Measurements from ENCODE around the gene SLC4A5.

SLC4A5 gene, protein sequence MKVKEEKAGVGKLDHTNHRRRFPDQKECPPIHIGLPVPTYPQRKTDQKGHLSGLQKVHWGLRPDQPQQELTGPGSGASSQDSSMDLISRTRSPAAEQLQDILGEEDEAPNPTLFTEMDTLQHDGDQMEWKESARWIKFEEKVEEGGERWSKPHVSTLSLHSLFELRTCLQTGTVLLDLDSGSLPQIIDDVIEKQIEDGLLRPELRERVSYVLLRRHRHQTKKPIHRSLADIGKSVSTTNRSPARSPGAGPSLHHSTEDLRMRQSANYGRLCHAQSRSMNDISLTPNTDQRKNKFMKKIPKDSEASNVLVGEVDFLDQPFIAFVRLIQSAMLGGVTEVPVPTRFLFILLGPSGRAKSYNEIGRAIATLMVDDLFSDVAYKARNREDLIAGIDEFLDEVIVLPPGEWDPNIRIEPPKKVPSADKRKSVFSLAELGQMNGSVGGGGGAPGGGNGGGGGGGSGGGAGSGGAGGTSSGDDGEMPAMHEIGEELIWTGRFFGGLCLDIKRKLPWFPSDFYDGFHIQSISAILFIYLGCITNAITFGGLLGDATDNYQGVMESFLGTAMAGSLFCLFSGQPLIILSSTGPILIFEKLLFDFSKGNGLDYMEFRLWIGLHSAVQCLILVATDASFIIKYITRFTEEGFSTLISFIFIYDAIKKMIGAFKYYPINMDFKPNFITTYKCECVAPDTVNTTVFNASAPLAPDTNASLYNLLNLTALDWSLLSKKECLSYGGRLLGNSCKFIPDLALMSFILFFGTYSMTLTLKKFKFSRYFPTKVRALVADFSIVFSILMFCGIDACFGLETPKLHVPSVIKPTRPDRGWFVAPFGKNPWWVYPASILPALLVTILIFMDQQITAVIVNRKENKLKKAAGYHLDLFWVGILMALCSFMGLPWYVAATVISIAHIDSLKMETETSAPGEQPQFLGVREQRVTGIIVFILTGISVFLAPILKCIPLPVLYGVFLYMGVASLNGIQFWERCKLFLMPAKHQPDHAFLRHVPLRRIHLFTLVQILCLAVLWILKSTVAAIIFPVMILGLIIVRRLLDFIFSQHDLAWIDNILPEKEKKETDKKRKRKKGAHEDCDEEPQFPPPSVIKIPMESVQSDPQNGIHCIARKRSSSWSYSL
- 1.3 to 4.8 (median 3.4) reads per million in 4 experiments for total RNA-seq

DNA sequence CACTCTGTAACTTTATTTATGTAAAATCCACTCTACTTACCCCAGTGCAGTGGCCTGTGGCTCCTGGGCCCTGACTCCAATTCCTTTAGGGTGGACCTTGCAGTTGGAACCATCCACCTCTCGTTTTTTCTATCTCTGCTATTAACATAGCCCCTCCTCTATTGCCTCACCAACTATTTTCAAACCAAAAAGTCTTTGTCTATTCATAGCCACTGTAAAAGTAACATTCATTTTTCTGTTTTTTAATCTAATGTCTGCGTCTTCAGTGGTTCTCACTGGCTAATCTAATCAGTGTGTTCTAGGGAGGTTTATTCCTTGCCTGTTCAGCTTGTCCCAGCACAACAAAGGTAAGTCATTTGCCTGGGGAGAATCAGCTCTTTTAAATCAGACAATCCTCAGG lies at the start of gene SLC4A5:
TSS of gene SLC4A5 (minus strand) at position 101 of the 400 bp plus-strand sequence. CDS start 28,393 bp downstream, outside the sequence.
- DNase-seq: no peak

DNA sequence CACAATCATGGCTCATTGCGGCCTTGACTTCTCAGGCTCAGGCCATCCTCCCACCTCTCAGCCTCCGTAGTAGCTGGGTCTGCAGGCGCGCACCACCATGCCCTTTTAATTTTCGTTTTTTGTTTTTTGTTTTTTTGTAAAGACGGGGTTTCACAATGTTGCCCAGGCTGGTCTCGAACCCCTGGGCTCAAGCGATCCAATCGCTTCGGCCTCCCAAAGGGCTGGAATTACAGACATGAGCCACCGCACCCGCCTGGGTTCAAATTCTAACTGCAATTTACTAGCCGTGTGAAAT lies 49.2 kb upstream of the SLC4A5 start:
- DNase-seq: no peak

DNA sequence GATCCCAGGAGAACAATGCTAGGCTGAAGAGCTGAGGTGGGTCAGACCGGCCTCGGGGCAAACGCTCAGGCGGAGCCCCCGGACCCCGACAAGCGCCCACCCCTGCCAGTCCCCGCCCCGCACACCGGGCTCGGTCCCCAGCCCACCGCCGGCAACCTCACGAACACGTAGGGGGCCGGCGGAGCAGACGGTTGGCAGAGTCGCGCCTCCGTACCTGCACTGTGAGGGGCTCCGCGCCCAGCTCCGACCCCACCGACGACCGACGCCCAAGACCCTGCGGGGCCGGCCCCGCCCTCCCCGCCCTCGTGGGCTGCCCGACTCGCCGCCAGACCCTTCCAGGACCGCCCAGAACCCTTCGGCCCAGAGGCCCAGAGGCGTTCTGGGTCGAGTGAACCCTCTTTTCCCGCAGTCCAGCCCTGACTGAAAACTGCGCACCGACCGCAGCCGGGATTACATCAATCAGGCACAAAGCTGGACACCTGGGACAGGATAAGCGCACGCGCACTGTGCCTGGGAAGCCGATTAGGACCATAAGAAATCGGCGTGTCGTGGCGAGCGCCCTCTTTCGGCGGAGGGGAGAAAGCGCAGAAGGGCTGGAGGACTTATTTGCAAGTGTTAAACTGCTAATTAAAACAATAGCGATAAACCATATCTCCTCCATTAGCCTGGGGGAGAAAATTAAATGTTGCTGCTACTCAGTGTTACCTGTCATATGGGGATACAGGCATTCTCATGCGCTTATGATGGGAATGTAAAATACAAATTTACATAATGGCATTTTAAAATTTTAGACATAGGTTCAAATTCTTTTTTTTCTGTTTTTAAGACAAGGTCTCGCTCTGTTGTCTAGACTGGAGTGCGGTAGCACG lies 48.6 kb upstream of the SLC4A5 start:
- peak; percentile 96 for DNase-seq

DNA sequence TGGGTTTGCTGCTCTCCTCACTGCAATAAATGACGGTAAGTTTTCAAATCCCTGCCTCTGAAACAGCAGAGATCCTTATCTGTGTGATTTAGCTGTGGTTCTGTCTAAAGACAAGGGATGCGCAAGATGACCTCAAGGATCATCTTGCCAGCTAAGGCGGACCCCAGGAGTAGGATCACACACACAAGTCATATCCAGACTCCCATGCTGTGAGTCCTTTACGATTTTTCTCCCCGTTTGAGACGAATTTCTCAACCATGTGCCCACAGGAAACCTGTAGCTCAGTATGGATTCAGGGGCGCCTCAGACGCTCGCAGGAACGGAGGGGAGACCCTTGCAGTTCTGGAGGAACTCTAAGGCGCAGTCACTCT lies 48.0 kb upstream of the SLC4A5 start:
- DNase-seq: peak; percentile 33

DNA sequence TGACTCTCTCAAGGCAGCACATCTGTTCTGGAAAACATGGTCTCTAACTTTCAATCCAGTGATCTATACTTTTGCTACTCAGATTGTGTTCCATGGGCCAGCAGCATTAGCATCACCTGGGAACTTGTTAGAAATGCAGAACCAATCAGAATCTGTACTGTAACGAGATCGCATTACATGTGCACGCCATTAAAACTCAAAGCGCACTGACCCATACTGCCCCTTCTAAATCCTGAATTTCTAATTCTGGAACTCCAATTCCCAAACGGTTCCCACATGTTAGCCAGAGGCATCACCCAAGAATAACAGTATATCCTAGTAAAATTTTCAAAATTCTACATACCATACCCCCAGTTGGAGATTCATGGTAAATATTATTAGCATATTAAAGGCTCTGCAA lies 47.4 kb upstream of the SLC4A5 start:
- no peak for DNase-seq

DNA sequence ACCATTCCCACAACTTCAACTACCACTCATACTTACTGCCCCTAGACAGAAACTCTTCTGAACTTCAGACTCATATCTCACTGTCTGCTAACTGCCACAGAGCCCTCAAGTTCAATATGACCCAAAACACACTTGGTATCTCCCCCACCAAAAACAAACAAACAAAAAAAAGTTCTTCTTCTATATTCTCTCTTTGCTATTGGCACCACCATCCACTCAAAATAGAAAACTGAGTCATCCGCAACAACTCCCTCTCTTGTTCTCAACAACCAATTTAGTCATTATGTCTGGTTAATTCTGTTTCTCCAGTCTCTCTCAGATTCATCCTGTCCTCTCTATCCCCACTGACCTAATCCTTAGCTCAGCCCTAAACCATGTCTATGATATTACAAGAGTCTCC lies 44.1 kb upstream of the SLC4A5 start:
- DNase-seq: no peak

DNA sequence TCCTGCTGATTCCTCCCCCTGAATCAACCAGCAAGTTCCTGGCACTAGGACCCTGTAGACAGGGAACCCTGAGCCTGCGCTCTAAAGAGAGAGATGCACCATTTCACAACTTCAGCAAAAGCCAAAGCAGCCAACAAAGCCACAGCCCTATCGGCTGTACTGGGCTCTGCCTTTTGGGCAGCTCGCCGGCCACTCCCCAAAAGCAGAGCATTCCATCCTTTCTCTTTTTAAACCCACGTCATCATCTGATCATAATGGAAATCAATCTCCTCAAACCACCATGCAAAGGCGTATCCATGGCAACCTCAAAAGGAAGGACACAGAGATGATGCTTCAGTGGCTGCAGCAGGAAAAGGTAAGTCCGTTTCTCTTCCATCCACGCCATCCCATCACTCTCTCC lies 42.2 kb upstream of the SLC4A5 start:
- DNase-seq: no peak

DNA sequence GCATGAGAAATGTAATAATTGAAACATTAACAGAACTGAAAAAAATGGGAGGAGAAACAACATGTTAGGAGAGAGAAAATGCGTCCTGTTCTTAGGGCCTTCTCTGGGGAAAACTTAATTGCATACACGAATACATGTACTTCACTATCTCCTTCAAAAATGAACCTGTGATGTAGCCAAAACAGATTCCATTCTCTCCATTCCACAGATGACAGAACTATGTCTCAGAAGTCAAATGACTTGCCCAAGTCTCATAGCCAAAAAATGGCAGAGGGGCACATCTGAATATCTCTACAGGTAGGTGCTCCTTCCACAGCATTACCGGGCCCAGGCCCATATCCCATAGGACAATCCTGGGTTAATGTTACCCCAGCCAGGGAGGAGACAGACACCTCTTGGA lies 40.8 kb upstream of the SLC4A5 start:
- DNase-seq: no peak

DNA sequence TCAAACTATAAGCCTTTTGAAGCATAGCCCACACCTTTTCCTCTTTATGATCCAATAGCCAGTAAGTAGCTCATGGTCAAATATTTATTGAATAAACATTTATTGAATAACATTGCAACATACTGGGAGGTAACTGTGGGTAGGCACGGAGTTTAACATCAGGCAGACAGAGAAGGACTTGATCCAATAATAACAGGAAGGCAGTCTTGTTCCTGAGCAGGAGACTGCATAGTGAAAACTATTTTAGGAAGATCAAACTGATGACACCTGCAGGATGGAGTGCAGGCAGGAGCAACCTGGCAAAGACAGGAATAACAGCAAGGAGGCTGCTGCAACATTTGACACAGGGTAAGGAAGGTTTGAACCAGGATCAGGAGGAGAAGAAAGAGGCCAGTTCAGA lies 40.0 kb upstream of the SLC4A5 start:
- DNase-seq: no peak

DNA sequence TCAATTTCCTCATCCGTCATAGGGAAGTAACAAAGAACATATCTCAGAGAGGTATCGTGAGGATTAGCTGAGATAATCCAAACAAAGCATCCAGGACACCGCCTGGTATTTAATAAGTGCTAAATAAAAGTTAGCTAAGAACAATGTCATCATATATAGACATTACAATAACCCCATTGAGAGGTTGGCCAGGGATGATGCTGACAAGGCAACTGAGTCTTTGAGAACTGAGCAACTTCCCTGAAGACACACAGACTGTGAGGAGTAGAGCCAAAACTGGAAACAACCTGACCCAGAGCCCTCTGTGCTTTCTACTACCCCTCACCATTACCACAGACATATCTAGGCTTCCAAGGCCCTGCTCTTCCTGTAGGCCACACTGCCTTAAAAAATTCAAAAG lies 38.5 kb upstream of the SLC4A5 start:
- DNase-seq: no peak

DNA sequence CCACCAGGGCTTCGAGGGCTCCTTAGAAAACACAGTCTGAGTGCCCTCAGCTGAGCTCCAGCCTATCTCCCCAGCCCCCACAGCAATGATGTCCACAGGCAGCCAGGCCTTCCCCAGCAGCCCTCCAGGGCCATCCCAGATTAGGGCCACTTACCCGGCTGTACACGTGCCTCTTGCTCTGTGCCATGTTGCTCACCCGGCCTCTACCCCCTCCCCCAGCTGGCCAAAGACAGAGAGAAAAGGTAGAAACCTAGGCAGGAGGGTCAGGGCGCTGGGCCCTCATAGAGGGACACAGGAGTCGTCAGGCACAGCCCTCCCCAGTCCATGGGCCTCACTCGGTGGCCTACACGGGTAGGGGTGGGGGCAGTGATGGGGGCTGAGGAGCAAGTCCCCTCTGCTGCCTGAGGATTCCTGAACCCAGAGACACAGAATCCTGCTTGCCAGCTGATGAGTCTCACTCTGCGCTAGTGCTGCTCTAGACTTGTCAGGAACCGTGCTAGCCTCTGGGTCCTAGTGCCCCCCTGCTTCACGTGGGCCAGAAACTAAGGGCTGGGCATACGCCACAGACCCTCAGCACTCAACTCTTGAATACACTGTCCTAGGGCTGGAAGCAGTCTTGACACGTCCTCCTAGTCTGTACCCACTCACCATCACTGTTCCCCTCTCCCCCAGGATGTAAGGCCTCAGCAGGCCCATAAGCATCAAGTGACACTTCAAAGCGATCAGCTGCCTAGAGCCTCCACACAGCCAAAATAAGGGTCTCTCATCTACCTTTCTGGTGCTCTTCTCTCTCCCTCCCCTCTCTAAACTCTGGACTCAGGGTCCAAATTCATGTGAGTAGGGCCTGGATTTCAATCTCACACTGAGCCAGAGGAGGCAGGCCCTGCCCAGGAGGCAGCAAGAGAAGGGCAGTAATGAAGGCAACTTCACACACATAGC lies 36.9 kb upstream of the SLC4A5 start, which contains the start of gene DCTN1:
TSS of gene DCTN1 (minus strand) at position 461 of the 939 bp plus-strand sequence. CDS start at position 187, 274 bp downstream.
- no peak for DNase-seq

DNA sequence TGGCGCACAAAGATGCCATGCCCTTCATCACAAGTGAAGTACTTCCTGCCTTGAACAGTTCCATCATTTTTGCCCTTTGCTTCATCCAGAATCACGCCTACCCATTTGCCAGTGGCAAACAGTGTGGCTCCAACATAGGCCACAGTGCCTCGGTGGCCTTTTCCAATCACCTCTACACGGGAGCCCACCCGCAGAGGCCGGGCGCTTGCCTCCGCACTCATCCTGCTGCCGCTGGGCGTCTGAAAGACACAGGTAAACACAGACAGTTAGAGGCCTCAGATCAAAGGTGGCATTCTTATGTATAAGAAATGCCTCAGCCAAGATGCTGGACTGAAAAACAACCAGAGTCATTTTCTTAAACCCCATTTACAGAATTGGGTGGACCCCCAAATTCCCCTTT lies 34.8 kb upstream of the SLC4A5 start:
- no peak for DNase-seq

DNA sequence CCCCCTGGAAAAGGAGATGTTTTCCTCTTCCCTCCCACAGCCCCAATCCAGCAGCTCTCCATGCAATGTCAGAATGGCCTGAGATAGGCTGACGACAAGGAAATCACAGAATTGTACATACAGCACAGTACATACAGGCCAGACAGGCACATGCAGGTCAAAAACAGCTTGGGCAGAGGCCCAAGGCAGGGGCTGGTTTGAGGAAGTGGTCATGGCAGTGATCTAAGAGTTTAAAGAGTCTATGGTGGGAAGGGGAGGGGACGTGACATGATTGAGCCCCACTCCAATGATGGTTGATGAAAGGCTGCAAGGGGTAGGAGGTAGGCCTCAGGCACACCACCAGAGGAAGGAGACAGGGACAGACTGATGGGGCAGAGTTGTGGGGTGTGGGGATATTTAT lies 32.6 kb upstream of the SLC4A5 start:
- DNase-seq: no peak

DNA sequence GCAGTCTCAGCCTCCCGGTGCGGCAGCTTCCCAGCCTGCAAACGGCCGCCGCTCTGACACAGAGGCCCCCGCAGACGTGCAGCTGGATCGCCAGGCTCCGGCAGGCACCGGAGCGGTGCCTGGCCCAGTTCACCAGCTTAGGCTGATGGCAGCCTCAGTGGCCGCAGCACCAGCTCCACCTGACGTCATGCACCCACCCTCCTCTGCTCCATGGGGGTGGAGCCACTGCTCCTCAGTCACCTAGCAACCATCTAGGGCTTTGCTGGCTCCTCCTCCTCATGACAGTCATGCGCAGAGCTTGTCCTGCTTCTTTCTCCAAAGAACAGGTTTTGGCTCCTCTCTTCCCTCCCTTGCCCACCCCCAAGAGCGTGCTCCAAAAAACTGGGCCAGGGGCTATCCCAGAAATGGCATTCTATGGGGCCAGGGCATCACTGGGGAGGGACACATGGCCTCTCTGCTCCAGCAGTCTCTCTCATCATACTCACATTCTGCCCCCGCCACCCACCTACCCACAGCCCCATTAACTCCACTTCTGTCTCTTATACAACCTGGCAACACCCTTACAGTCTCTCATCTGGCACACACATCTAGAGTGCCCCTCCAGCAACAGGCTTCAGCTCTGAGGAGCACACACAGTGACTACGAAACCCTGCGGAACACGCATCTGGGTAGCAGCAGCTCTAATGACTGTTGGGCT lies 31.4 kb upstream of the SLC4A5 start:
- no peak for DNase-seq

DNA sequence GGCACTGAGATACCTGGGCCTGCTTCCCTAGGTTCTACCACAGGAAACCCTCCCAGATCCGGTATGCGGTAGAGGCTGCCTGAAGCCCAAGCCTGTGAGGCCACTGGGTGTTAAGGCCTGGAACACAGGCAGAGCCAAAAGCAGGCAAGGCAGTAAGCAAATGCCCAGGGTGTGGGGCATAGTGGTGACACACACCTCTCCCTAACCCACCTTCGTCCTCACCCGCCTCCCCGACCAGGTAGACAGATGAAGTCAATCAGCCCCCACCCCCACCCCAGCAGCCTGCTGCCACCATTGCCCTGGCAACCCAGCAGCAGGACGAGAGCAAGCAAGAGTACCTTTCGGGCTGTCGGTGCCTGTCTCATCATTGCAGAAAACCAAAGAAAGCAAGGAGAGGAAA lies 30.8 kb upstream of the SLC4A5 start:
- DNase-seq: no peak

DNA sequence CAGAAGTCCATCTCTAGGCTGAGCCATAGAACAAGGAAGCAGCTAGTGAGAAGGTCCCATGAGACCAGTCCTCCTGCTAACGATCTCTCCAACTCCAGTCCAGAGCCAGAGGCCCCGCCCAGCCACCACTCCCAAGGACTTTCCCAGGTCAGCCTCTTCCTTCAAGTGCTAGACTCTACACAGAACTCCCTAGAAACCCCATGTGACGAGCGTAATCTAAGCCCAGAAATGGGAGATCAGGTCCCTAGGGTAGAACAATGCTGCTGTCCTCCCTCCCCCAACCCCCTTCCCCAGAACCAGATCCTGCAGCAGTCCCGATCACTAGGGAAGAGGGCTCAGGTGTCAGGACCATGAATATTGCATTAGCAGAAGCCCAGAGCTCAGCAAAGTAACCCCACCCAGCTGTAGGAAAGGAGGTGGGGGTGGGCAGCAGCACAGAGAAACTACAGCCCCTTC lies 30.0 kb upstream of the SLC4A5 start:
- DNase-seq: no peak

DNA sequence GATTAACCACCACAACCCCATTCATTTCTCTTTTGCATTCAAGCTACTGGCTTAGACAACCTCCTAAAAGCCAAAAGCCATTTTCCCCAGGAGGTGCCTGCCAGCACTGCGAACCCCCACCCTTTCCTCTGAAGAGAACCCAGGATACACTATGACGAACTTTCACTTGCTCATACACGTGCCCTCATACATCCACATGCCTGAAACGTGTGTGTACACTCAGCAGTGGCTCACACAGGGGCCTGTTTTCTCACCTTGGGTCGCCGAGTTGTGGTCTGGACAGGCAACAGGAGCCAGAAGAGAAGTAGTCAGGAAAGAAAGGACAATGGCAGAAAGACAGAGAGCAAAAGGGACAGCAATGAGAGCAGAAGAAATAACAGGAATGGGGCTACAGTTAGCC lies 29.5 kb upstream of the SLC4A5 start:
- no peak for DNase-seq

DNA sequence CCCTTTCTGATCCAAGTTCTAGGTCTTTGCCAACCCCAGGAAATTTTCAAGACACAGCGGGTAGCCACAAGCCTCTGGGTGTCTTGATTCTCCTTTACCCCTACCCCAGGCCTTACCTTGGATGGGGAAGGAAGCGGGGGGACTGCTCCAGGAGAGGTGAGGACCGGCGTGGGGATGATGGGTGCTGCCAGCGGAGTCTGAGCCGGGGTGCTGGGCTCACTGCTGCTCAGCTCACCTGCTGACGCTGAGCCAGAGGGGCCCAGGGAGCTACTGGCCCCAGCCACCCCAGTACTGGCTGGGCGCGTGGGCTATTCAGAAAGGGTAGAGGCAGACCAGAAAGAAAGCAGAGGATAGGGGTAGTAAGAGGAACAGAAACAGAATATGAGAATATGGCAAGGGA lies 28.2 kb upstream of the SLC4A5 start:
- DNase-seq: no peak

DNA sequence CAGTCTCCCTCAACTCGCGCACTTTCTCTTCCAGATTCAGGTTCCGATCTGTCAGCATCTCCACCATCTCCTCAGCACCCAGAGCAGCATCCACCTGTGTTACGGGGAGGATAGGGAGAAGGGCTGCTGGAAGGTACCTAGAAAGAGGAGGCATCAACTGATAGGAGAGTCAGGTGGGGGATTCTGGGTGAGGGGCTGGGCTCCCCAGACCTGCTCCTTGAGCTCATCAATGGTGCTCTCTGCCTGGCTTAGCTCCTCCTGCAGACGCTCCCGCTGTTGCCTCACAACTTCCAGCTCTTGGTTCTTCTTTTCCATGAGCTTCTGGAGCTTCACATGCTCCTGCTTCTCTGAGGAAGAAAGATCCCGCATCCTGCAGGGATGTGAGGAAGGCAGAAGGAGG lies 26.8 kb upstream of the SLC4A5 start:
- DNase-seq: no peak

DNA sequence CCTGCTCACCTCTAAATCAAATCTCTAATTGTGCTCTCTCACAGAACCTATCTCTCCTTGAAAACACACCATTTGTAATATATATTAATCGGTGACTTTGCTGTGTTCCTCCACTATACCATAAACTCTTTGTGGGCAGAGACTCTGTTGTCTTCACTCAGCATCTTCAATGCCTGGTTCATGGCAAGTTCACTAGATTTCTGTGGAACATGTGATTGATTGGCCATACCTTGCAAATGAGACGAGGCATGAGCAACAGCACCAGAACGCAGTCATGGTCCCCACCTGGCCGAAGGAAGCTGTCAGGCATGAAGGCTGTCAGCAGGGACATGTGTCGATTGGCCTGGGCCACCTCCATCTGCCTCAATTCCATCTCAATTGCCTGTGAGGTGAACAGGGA lies 25.3 kb upstream of the SLC4A5 start:
- no peak for DNase-seq

DNA sequence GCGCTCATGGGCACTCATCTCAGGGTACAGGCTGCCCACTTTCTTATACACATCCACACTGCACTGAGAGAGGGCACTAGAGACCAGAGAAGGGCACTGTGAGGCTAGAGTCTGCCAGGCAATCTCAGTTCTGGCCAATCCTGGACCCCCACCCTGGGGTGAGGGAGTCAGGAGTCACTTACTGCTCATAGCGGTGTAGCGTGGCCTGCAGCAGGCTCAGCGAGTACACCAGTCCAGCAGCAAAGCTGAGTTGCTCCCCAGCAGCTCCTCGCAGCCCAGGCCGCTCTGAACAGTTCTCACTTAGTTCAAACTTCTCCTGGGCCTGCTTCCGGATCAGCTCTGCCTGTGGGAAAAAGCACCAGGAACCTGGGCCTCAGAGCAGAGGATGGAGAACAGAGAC lies 24.6 kb upstream of the SLC4A5 start:
- DNase-seq: no peak

Data from effector CD8-positive, alpha-beta T cell (primary cell).